ENCODE measurements around the gene SLC6A5.

- no peak for TF ChIP-seq POLR2A (IDR thresholded peaks at IDR 0.05)
- no peak for TF ChIP-seq CTCF (IDR thresholded peaks at IDR 0.05)
Measured at GRCh38 chr11:20596205-20597153, 2.9 kb upstream of the SLC6A5 start.
